Activated naive CD4-positive, alpha-beta T cell (primary cell): Measurements from ENCODE around the gene CNIH2.
"Not testable (repeated sequence)": the region's sequence is repeated elsewhere in the genome, so short reads cannot be mapped to it uniquely, and the experiment has no call there.

Experiments
- DNase-seq, 4 experiments: peaks; one replicate each; lab custom pipeline; 2025; lab: John Stamatoyannopoulos, UW

Gene CNIH2

DNA sequence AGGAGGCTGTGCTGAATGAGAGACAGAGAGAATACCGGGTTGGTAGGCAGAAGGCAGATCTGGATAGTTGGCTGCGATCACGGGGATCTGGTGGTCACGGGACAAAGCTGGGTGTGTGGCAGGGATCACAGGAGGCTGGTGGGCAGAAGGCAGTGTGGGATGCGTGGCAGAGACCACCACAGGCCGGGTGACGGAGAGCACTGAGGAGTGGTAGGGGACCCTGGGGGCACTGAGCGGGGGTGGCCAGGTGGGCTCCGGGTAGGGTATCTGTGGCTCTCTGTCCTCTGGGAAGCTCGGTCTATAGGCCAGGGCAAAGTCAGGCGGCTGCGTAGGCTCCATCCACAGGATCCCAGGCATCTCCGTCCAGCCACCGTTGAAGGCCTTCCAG is 37.5 kb downstream of the CNIH2 start:
- no peak for DNase-seq

DNA sequence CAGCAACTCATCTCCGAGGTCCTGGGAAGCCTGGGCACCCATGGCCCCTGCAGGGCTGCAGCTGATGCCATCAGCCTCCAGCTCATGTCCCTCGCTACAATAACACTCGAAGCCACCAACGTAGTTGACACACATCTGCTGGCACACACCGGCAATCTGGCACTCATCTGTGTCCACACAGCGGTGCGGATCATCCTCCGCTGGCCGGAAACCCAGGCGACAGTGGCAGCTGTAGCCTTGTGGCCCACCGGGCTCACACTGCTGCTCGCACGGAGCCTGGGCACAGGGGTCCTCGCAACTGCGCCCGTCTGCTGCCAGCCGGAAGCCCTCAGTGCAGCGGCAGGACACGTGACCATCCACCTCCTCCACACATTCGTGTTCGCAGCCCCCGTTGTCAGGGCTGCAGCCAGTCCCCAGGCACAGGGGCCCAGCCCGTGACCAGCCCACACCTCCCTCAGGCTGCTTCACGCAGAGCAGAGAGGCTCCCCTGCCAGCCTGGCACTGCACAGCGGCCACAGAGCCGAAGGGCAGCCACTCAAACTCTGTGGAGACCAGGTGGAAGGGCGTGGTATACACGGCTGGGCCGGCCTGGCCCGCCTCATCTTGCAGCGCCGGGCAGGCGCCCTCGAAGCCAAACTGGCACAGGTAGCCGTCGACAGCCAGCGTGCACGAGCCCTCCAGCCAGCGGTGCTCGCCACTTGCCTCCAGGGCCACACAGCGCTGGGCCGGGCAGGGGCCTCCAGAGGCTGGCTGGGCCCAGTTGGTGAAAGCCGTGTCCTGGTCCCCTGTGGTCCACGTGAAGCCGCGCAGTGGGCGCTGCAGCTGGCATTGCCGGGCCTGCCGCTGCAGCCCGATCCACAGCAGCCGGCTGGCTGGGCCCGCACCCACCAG is 38.2 kb downstream of the CNIH2 start:
- DNase-seq, result no peak

DNA sequence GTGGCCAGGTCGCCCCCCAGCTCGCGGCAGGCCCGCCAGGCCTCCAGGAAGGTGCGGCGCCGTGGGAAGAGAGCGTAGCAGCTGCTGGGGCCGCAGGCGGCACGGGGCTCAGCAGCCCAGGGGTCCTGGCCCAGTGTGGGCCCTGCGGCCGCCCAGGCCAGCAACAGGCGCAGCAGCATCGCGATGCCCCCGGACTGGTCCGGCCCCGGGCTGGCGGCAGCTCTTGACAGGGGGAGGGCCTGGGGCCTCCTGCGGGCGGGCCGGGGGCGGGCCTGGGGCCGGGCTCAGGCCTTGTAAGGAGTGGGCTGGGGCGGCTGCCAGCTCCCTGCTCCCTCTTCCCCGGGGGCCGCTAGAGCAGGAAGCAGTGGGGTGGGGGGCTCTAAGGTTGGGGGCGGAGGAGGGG is 38.9 kb downstream of the CNIH2 start, which contains the start of gene CD248:
Gene CD248 (minus strand): TSS at position 196 of the 403 bp plus-strand sequence. CDS start 17 bp downstream, at position 179.
- DNase-seq, result peak in 1 of 4 experiments; percentile 28

DNA sequence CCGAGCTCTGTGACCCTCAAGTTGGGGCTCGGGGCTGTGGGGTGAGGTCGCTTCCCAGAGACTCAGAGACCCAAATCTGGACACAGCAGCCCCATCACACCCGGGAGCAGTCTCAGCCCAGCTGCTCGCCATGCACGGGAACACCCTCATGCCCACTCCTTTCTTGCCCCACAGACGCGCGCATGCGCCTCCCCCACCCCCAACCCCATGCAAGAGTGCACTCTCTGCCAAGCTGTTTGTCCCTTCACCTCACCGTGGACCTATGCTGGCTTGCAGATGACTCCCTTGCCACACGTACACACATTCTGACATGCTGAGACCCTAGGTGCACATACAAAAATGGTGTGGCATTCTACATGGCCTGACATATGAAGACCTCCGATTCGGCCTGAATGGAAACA is 39.3 kb downstream of the CNIH2 start:
- peak in 2 of 4 experiments; percentile 20 to 44 for DNase-seq

DNA sequence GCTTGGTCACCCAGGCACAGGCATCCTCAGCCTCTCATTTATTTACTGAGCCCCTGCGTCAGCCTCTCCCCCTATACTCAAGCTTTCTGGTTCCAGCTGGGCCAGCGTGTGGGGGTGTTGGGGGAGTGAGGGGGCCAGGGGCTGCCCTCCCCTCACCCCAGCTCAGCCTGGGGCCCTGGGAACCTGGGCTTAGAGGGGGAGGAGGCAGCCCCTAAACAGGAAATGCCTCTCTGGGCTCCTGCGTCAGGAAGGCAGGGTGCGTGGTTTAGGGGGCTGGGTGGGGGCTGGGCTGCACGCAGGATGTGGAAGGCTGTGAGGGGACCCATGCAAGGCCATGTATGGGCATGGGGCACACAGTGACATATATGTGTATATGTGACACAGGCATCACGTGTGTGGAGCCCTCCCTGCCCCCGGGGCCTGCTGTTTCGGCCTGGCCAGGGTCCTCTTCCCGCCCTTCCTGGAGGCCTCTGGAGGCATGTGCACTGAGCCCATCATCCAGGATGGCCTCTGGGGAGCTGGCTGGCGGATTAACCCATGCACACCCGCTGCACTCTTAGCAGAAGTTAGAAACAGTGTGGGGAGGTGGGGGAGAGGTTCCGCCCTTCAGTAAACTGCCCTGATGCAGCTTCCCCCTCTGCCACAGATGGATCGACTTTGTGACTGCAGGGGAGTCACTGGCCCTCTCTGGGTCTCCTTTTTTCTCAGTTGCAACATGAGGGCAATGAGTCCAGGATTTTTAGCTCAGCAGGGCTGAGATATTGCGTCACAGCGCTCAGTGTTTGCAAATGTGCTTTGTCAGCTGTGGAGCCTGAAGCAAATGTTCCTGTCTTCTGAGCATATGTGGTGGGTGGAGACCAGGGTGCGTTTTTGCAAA is 40.0 kb downstream of the CNIH2 start:
- peak in 2 of 4 experiments; percentile 50 to 67 for DNase-seq

DNA sequence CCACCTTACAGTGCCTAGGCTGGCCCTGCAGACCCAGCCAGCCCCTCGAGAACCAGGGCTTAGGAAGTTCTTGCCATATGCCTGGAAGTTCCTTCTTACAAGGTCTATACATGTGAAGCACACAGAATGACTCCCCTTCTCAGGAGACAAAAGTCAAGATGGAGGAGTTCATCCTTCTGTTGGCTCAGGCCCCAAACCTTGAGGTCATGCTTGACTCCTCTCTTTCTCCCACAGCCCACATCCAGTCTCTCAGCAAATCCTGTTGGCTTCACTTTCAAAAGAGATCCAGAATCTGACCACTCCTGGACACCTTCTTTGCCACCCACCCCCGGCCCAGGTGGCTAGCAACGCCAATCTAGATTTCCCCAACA is 40.6 kb downstream of the CNIH2 start:
- DNase-seq, result no peak

DNA sequence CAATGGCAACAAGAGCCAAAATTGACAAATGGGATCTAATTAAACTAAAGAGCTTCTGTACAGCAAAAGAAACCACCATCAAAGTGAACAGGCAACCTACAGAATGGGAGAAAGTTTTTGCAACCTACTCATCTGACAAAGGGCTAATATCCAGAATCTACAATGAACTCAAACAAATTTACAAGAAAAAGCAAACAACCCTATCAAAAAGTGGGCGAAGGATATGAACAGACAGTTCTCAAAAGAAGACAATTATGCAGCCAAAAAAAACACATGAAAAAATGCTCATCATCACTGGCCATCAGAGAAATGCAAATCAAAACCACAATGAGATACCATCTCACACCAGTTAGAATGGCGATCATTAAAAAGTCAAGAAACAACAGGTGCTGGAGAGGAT is 42.3 kb downstream of the CNIH2 start:
- not testable (repeated sequence) for DNase-seq

DNA sequence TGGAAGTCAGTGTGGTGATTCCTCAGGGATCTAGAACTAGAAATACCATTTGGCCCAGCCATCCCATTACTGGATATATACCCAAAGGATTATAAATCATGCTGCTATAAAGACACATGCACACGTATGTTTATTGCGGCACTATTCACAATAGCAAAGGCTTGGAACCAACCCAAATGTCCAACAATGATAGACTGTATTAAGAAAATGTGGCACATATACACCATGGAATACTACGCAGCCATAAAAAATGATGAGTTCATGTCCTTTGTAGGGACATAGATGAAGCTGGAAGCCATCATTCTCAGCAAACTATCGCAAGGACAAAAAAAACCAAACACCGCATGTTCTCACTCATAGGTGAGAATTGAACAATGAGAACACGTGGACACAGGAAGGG is 42.8 kb downstream of the CNIH2 start:
- DNase-seq, result not testable (repeated sequence)

DNA sequence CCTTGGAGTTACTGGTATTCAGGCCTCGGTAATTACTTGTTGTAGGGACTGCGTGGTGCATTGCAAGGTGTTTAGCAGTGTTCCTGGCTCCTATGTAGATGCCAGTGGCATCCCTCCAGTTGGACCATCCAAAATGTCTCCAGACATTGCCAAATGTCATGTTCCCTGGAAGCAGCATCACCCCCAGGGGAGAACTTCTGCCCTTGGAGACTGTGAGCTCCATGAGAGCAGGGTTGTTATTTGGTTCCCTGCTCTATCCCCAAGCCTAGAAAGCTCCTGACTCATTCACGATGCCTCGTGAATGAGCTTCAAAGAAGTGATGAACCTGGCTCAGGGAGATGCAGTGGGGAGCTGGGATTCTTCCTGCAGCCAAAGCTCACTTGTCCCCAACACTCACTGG is 43.6 kb downstream of the CNIH2 start:
- no peak for DNase-seq

DNA sequence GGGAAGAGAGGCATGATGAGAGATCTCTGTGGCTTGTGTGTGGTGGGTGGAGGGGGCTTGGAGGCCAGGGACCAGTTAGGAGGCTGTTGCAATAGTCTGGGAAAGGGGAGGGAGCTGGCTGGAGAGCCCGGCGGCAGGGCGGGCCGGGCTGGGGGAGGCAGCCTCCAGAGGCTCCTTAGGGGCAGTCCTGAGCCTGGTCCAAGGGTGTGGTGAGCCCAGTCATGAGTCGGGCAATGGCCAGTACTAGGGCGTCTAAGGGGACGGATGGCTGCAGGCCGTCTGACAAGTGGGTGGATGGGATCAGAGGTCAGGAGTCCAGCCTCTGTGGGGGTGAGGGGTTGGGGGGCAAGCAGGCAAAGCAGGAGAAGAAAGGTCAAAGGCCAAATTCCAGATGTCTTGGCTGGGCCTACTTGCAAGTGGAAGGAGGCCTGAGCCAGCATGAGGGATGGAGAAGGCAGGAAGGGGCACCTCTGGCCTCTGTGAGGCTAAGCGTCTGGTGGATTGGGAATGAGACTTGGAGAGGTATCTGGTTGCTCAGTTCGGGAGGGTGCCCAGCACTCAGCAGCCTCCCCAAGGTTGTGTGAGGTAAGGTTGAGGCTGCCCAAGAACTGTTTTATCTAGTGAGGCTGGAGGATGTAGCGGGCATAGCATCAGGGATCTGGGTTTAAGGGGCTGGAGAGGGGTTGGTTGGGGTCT is 44.9 kb downstream of the CNIH2 start:
- DNase-seq, result no peak

DNA sequence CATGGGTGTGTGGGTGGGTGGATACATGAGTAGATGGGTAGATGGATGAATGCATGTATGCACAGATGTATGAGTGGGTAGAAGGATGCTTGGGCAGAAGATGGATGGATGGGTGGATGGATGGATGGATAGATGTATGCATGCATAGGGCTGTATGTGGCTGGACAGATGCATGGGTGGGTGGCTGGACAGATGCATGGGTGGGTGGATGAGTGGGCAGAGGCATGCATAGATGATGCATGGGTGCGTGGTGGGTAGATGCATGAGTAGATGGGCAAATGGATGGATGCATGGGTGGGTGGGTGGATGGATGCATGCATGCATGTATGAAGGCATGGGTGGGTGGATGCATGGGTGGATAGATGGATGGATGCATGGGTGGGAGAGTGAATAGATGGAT is 45.7 kb downstream of the CNIH2 start:
- no peak for DNase-seq

DNA sequence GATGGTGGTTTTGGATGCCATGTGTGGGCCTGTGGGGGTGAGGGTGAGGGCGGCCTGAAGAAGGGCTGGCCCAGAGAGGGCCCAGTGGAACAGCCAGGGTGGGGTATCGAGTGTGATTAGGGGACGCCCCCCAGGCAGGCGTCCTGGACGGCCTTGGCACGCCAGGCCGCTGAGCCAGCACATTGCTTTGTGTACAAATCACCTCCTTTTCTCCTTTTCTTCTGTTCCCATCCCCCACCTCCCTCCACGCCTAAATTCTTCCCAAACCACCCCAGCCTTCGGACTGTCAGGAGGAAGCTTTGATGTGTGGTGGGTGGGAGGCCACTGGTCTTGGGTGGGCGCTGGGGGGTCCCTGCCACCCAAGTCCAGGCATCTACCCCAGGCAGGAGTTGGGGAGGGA is 46.7 kb downstream of the CNIH2 start:
- DNase-seq, result no peak

DNA sequence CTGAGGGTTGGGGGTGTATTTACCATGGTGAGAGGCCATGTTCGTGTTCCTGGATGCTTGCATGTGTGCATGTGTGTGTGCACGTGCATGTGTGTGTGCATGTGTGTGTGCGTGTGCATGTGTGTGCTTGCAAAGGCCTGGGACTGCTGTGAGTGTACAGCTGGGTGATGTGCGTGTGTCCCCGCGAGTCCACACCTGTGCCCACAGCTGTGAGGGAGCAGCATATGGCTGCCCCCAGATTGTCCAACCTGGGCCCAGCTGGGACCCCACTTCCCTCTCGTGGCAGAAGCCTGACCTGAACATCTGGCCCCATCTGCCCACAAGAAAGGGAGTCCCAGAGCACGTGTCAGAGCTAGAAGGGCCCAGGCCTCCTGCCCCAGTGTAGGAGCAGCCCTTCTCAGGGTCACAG is 47.3 kb downstream of the CNIH2 start:
- no peak for DNase-seq

DNA sequence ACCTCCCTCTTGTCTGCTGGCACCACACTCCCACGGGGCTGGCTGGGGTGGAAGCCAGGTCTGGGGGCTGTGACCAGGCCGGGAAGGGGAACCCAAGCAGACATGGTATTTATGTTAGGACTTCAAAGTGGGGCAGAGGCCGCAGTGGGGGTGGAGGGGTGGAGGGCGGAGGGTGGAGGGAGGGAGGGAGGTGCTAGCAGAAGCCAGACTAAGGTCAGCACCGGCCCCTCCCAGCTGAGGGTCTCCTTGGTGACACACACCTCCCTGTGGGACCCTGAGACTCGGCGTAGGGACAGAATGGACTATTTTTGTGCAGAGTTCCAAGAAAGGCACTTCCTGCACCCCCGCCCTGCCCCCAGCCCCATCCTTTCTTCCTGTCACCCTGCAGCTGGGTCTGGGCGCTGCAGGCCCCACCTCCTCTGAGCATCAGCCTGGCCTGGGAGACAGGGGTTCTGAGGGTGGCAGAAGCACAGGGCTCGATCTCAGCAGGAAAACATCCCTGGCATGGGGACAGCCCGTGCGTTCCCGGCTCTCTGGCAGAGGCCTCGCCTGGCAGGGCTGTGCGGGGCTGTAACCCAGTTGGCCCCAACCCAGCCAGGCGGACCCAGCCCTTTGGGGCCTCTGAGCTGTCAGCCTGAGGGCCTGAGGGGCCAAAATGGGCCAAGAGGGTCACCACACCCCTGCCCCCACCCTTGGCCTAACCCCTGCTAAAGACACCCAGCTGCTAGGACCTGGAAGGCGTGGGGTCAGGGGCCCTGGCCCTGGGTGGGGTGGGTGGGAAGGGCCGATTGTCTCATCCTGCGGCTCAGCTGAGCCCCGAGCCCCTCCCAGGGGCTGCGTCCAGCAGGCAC is 48.5 kb downstream of the CNIH2 start:
- peak in 1 of 4 experiments; percentile 44 for DNase-seq

DNA sequence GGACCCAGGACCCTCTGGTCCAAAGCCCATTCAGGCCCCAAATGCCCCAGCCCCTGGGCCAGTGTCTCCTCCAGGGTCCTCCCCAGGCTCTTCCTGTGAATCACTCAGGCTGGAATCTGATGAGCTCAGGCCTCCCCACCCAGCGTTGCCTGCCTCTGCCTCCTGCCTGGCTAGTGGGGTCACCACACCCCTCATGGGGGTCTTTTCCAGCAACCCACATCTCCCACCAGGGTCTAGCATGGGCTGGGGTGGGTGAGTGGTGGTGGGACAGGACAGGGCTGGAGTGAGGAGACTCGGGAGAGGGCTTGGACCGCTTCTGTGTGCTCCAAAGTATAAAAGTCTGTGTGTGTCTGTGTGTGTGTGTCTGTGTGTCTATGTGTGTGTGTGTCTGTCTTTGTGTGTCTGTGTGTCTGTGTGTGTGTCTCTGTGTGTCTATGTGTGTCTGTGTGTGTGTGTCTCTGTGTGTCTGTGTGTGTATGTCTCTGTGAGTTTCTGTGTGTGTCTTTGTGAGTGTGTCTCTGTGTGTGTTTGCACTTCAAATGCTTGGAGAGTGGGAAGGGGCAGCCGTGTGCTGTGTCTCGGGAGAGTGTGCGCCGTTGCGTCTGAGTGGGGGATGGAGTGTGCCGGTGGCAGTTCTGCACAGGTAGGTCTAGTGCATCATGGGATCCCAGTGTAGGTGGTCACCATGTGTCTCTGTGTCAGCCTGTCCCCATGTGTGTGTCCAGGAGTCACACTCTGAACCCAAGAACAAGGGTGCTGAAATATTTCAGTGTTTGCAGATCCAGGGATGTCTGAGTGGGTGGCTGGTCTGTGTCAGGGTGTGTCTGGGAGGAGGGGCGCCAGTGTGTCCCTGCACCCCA is 49.4 kb downstream of the CNIH2 start:
- no peak for DNase-seq

DNA sequence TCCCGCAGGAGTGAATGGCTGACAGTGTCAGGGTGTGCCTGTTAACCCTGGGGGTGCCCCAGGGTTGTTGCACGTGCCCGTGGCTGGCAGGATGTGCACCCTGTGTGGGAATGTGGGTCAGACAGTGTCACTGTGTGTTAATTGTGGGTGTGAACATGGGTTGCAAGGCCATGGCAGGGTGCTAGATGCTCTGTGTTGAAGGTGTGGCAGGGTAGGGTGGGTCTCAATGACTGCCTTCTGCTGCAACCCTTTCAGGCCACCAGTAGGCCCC is 50.0 kb downstream of the CNIH2 start:
- DNase-seq, result no peak

DNA sequence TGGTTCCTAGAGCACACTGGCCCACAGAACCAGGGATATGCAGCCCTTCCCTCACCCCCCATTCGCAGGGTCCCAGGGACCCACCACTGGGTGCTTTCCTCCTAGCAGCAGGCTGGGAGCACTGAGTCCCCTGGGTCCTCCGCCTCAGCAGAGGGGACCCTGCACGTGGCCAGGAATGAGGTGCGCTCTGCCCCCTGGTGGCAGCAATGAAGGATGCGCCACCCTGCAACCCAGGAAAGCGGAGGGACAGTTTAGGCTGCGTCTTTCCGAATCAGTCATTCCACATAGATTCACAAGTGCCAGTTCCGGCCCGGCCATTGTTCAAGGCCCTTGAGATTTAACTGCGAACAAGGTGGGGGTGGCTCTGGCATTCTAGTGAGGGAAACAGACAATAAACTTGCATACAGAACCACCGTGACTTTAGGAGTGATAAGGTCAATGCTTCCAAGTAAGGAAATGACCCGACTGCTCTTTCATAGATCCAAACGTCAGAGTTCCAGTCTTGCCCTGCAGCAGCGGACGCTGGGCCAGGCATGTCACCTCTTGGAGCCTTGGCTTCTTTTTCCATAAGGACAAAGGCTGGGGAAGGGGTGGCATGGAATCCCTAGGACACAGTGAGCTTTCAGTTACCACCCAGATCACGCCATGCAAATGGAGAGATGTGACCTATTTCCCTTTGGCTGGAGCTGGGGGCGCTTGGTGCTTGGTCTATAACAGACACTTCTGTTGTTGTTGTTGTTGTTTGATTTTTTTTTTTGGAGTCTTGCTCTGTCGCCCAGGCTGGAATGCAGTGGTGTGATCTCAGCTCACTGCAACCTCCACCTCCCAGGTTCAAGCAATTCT is 50.5 kb downstream of the CNIH2 start:
- peak; percentile 58 to 70 (median 64) for DNase-seq

DNA sequence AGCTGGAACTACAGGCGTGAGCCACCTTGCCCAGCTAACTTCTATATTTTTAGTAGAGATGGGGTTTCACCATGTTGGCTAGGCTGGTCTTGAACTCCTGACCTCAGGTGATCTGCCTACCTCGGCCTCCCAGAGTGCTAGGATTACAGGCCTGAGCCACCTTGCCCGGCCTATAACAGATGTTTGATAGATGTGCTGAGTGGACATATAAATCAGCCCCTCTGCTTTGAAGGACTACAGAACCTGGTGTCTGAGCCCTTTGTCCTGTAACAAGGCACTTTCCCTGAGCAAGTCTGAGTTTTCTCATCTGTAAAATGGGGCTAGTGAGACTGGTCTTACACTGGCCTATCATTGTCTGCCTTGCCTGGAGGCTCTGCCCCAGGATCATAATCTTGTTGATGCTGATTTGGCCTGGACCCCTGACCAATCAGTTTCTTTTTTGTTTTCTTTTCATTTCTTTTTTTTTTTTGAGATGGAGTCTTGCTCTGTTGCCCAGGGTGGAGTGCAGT is 51.2 kb downstream of the CNIH2 start:
- DNase-seq, result no peak

DNA sequence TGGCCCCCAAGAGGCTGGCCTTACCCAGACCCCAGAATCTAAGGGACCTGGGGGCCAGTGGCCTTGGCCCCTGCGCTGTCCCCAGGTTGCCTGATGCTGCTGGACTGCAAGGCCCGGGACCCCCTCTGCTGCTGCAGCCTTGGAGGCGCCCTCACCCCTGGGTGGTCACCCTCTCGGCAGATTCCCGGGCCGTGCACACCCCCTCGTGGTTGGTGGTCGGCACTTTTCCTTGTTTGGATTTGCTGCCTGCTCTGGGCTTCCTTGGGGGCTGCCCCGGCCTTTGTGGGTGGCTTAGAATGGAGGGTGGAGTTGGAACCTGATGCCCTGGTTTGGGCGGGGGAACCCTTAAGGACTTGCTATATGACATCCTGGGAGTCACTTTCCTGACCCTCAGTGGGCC is 53.0 kb downstream of the CNIH2 start:
- no peak for DNase-seq
